Thyroid gland (tissue), 4 donors: ENCODE results near the gene RFX3. TPM values are rescaled to one million over a fixed set of nuclear protein-coding genes. Genes with fewer than 3 reads are reported as not detected.
A peak's percentile ranks its signal among the peaks of the same experiment; 100 is the strongest.

ENCODE experiments used
- DNase-seq, 2 donors: peaks; one replicate each; pipeline ENCODE4 v3.0.0-alpha.2; 2019
- H3K27ac ChIP-seq, 3 donors: fragments of 200-600 bp; sonication (generic); 1 replicate in 2 of 3; 2 replicates in 1 of 3; pipeline ENCODE4 v1.5.1; 2016 to 2019; ENCODE audit warnings: mild to moderate bottlenecking in 1 of 3, moderate library complexity in 1 of 3
- H3K27me3 ChIP-seq: fragments of 200-600 bp; sonication (generic); one replicate; pipeline ENCODE4 v1.5.1; 2019
- H3K36me3 ChIP-seq, 2 donors: fragments of 200-600 bp; sonication (generic); one replicate each; pipeline ENCODE4 v1.5.1; 2016 to 2019
- H3K4me1 ChIP-seq, 2 donors: fragments of 200-600 bp; sonication (generic); one replicate each; pipeline ENCODE4 v1.5.1; 2017 to 2019
- H3K4me3 ChIP-seq, 3 donors: fragments of 200-600 bp; sonication (generic); replicated peaks in 1 of 3; 1 replicate in 2 of 3; 2 replicates in 1 of 3; pipeline ENCODE4 v1.5.1; 2016; ENCODE audit warnings: mild to moderate bottlenecking in 1 of 3
- H3K9me3 ChIP-seq: fragments of 200-600 bp; sonication (generic); one replicate; pipeline ENCODE4 v1.5.1; 2017
- CTCF ChIP-seq, 6 experiments: fragments of 200-600 bp in 3 of 6; fragments of 450-650 bp in 3 of 6; sonication (generic) in 3 of 6; IDR thresholded peaks; one replicate each; pipeline ENCODE4 v1.5.1; 2016 to 2019; ENCODE audit warnings: antibody characterized with exemption in 6 of 6, mild to moderate bottlenecking in 2 of 6, inconsistent platforms in 1 of 6, moderate library complexity in 1 of 6
- POLR2A ChIP-seq, 2 donors: fragments of 450-650 bp; IDR thresholded peaks; one replicate each; pipeline ENCODE4 v1.6.1; 2017; ENCODE audit warnings: antibody characterized with exemption in 2 of 2, mild to moderate bottlenecking in 2 of 2, moderate library complexity in 1 of 2
- WGBS, 2 donors: methylation state at CpG; one replicate each; pipeline ENCODE4 v1.1.5; 2017; 5-methylcytosine and 5-hydroxymethylcytosine counted together
- intact Hi-C: fragments of 100-400 bp; cut with DNase I; formaldehyde crosslinking; loops from one replicate; pipeline ENCODE4 v1.15.1; 2023
- total RNA-seq, 4 donors: library from RNA; depleted of rRNA; stranded (reverse); fragments of >200 nt; gene quantifications; one replicate each; pipeline ENCODE4 v1.2.3, GENCODE V29; 2016

The RFX3 gene
- total RNA-seq: 10 to 100 TPM in 3 of 4 donors, 1 to 10 TPM in 1; 8.8 to 16.7 (median 12.3) TPM

GRCh38 chr9:3525836-3526164 lies at the start of gene RFX3:
TSS of gene RFX3 (minus strand) at chr9:3526001. CDS start at chr9:3395588, 130,413 bp downstream.
- 0% methylated on average over 12 to 20 of the region's 24 CpGs for WGBS, 2 donors
- H3K4me3 ChIP-seq: peak within 1 kb of the TSS; percentile 88 to 95 (median 93)
- no peaks in the 10 kb centered on the region for H3K9me3 ChIP-seq
- intact Hi-C loops: no loop called here
- H3K4me1 ChIP-seq: peaks cover 0 to 14% of the 10 kb centered on the region in 2 donors
- peak within 1 kb of the TSS; percentile 99 to 100 (median 100) for H3K27ac ChIP-seq
- DNase-seq: peak; percentile 88 to 90
- no peaks in the 10 kb centered on the region for H3K36me3 ChIP-seq
- H3K27me3 ChIP-seq: no peaks in the 10 kb centered on the region
- TF ChIP-seq POLR2A (IDR thresholded peaks at IDR 0.05): no peak
- no peak for TF ChIP-seq CTCF (IDR thresholded peaks at IDR 0.05)

- Histone ChIP-seq H3K9me3 (no peaks in the 10 kb centered on the region), H3K4me3 (no peak overlapping the region), H3K27ac (no peak overlapping the region), H3K27me3 (no peaks in the 10 kb centered on the region), H3K4me1 (no peaks in the 10 kb centered on the region), H3K36me3 (no peaks in the 10 kb centered on the region)
- intact Hi-C loops: no loop called here
- TF ChIP-seq CTCF (IDR thresholded peaks at IDR 0.05): no peak
- TF ChIP-seq POLR2A (IDR thresholded peaks at IDR 0.05): no peak
- no peak for DNase-seq
- WGBS, 2 donors: 90 to 92% methylated on average over 1 of the region's 1 CpG
Observed at GRCh38 chr9:3571500-3571899, 45.7 kb upstream of the RFX3 start.

- Histone ChIP-seq H3K27me3 (no peaks in the 10 kb centered on the region), H3K4me3 (no peak overlapping the region), H3K36me3 (no peaks in the 10 kb centered on the region), H3K27ac (no peak overlapping the region), H3K9me3 (no peaks in the 10 kb centered on the region), H3K4me1 (no peaks in the 10 kb centered on the region)
- no peak for DNase-seq
- intact Hi-C loops: no loop called here
- 88 to 92% methylated on average over 1 of the region's 1 CpG for WGBS, 2 donors
- no peak for TF ChIP-seq CTCF (IDR thresholded peaks at IDR 0.05)
- TF ChIP-seq POLR2A (IDR thresholded peaks at IDR 0.05): no peak
Observed at GRCh38 chr9:3569529-3569928, 43.7 kb upstream of the RFX3 start.

- Histone ChIP-seq H3K4me3 (no peak overlapping the region), H3K27me3 (no peaks in the 10 kb centered on the region), H3K36me3 (no peaks in the 10 kb centered on the region), H3K9me3 (no peaks in the 10 kb centered on the region), H3K4me1 (no peaks in the 10 kb centered on the region), H3K27ac (no peak overlapping the region)
- 90 to 93% methylated on average over 6 of the region's 6 CpGs for WGBS, 2 donors
- intact Hi-C loops: no loop called here
- DNase-seq: no peak
- no peak for TF ChIP-seq CTCF (IDR thresholded peaks at IDR 0.05)
- no peak for TF ChIP-seq POLR2A (IDR thresholded peaks at IDR 0.05)
Observed at GRCh38 chr9:3567988-3568387, 42.2 kb upstream of the RFX3 start.

- 82 to 94% methylated on average over 3 of the region's 3 CpGs for WGBS, 2 donors
- TF ChIP-seq POLR2A (IDR thresholded peaks at IDR 0.05) (no peak), CTCF (IDR thresholded peaks at IDR 0.05) (no peak)
- H3K27me3 ChIP-seq: no peaks in the 10 kb centered on the region
- H3K4me3 ChIP-seq: no peak overlapping the region
- no peak for DNase-seq
- H3K27ac ChIP-seq: no peak overlapping the region
- intact Hi-C loops: no loop called here
- H3K36me3 ChIP-seq: no peaks in the 10 kb centered on the region
- no peaks in the 10 kb centered on the region for H3K9me3 ChIP-seq
- H3K4me1 ChIP-seq: no peaks in the 10 kb centered on the region
Observed at GRCh38 chr9:3553076-3553765, 27.4 kb upstream of the RFX3 start.
